ENCODE measurements around the gene JAZF1.

The JAZF1 gene

DNA sequence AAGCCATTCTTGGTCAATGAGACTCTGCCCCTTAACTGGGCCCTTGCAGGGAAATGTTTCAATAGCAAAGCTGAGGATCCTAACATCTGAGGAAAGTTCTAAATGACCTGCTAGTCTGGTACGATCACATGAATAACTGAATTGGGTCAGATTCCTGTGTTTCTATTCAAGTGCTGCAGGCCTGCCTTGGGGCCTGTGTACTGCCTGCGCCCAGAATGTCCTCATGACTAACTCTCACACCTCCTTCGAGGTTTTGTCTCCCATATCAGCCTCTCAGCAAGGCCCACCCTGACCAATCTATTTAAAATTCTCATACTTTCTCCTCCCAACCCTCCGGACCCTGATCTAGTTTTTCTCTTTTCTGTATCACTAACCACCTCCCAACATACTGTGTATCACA lies 4.4 kb downstream of the JAZF1 start:
- H3K4me1 ChIP-seq (ENCODE audit: low read length), result peaks cover 4% of the 10 kb centered on the region
- H3K9ac ChIP-seq (ENCODE audit: low read length), result no peak overlapping the region
- H3K79me2 ChIP-seq (ENCODE audit: low read length), result no peaks in the 10 kb centered on the region
- H3K36me3 ChIP-seq (replicated peaks; ENCODE audit: insufficient read depth, low read length), result no peaks in the 10 kb centered on the region
- H4K20me1 ChIP-seq (ENCODE audit: insufficient read depth, low read length), result no peaks in the 10 kb centered on the region; the same call in 1 of the 2 replicates
- 0 out of 2 replicates have a peak, but pooled peaks cover 9% of the 10 kb centered on the region for H3F3A ChIP-seq (ENCODE audit: insufficient read depth, low read length)
- H3K27me3 ChIP-seq (replicated peaks; ENCODE audit: insufficient read depth, low read length), result no peaks in the 10 kb centered on the region
- H3K4me2 ChIP-seq (ENCODE audit: low read depth, low read length), result no peak overlapping the region
- H3K9me3 ChIP-seq (replicated peaks; ENCODE audit: insufficient read depth, low read length), result no peaks in the 10 kb centered on the region
- H3K4me3 ChIP-seq (ENCODE audit: low read length), result no peak overlapping the region
- no peak for DNase-seq
- no peak overlapping the region for H2AFZ ChIP-seq (ENCODE audit: low read length)
- H3K27ac ChIP-seq (ENCODE audit: low read length), result no peak overlapping the region
- TF ChIP-seq EZH2phosphoT487 (IDR thresholded peaks at IDR 0.05; ENCODE audit: low read length) (no peak), EZH2 (optimal IDR thresholded peaks at IDR 0.05; ENCODE audit: low read depth, low read length) (no peak)
- TF ChIP-seq, protein P1, sequence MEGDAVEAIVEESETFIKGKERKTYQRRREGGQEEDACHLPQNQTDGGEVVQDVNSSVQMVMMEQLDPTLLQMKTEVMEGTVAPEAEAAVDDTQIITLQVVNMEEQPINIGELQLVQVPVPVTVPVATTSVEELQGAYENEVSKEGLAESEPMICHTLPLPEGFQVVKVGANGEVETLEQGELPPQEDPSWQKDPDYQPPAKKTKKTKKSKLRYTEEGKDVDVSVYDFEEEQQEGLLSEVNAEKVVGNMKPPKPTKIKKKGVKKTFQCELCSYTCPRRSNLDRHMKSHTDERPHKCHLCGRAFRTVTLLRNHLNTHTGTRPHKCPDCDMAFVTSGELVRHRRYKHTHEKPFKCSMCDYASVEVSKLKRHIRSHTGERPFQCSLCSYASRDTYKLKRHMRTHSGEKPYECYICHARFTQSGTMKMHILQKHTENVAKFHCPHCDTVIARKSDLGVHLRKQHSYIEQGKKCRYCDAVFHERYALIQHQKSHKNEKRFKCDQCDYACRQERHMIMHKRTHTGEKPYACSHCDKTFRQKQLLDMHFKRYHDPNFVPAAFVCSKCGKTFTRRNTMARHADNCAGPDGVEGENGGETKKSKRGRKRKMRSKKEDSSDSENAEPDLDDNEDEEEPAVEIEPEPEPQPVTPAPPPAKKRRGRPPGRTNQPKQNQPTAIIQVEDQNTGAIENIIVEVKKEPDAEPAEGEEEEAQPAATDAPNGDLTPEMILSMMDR (IDR thresholded peaks at IDR 0.05; ENCODE audit: low read length), result no peak
- H3K9me2 ChIP-seq (replicated peaks; ENCODE audit: insufficient read depth, low read length), result no peaks in the 10 kb centered on the region

DNA sequence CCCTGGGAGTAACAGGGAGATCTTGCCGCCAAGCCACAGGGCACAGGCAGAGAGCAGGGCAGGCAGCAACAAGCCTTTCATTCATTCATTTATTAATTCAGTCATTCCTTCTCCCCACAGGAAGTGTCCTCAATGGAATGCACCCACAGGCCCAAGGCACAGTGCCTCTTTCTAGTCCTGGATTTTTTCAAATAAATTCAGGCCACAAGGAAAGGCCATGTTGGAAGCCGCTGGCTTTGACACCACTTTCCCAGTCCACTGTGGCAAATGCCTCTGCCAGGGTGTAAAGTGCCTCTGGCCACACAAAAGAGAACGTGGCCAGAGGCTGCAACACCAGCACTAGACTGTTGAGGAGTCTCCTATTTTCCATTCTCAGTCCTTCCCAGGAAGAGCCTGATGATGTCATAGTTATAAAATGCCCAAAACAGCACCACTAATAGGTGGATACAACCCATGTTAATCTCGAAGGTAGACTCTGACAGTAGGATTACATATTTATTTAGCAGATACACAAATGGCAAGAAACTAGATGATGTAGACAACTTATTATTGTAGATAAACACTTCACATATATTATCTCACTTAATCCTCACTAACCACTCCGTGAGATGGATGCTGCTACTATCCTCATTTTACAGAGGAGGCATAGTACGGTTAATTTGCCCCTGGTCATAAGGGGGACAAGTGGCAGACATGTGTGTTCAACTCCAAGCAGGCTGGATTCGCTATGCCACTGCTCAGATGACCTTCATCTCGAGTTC lies 5.5 kb downstream of the JAZF1 start:
- Histone ChIP-seq H3F3A (ENCODE audit: insufficient read depth, low read length) (0 out of 2 replicates have a peak, but pooled peaks cover 9% of the 10 kb centered on the region), H3K27me3 (replicated peaks; ENCODE audit: insufficient read depth, low read length) (no peaks in the 10 kb centered on the region), H3K9me2 (replicated peaks; ENCODE audit: insufficient read depth, low read length) (no peaks in the 10 kb centered on the region), H4K20me1 (ENCODE audit: insufficient read depth, low read length) (no peaks in the 10 kb centered on the region; the same call in 1 of the 2 replicates), H3K36me3 (replicated peaks; ENCODE audit: insufficient read depth, low read length) (no peaks in the 10 kb centered on the region), H3K9ac (ENCODE audit: low read length) (no peak overlapping the region), H3K27ac (ENCODE audit: low read length) (no peak overlapping the region), H3K4me2 (ENCODE audit: low read depth, low read length) (no peak overlapping the region), H3K4me3 (ENCODE audit: low read length) (no peak overlapping the region), H2AFZ (ENCODE audit: low read length) (no peak overlapping the region), H3K79me2 (ENCODE audit: low read length) (no peaks in the 10 kb centered on the region), H3K9me3 (replicated peaks; ENCODE audit: insufficient read depth, low read length) (no peaks in the 10 kb centered on the region), H3K4me1 (ENCODE audit: low read length) (no peaks in the 10 kb centered on the region)
- TF ChIP-seq, protein P1 (IDR thresholded peaks at IDR 0.05; ENCODE audit: low read length), result no peak
- TF ChIP-seq EZH2phosphoT487 (IDR thresholded peaks at IDR 0.05; ENCODE audit: low read length) (no peak), EZH2 (optimal IDR thresholded peaks at IDR 0.05; ENCODE audit: low read depth, low read length) (no peak)
- no peak for DNase-seq

DNA sequence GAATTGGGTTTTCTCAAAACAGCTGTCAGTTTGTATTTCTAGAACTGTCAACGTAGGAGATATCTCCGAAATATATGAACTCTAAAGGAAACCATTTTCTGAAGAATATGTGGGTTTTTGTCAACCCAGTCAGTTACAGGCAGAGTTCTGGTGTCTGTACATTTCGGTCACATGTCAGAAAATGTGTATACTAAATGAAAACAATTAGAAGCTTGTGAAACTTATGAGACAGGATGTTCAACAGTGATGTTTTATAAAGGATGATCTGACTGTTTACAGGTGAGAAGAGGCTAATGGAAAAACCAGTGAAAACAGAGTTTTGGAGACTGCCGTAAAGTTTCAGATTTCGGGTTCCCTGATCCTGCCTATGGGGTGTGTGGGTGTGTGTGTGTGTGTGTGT lies 6.2 kb downstream of the JAZF1 start:
- Histone ChIP-seq H3K27ac (ENCODE audit: low read length) (no peak overlapping the region), H3K9me2 (replicated peaks; ENCODE audit: insufficient read depth, low read length) (no peaks in the 10 kb centered on the region), H3K79me2 (ENCODE audit: low read length) (no peaks in the 10 kb centered on the region), H3K36me3 (replicated peaks; ENCODE audit: insufficient read depth, low read length) (no peaks in the 10 kb centered on the region), H3F3A (ENCODE audit: insufficient read depth, low read length) (0 out of 2 replicates have a peak, but pooled peaks cover 9% of the 10 kb centered on the region), H3K4me1 (ENCODE audit: low read length) (no peaks in the 10 kb centered on the region), H3K9me3 (replicated peaks; ENCODE audit: insufficient read depth, low read length) (no peaks in the 10 kb centered on the region), H3K9ac (ENCODE audit: low read length) (no peak overlapping the region), H4K20me1 (ENCODE audit: insufficient read depth, low read length) (no peaks in the 10 kb centered on the region; the same call in 1 of the 2 replicates), H3K4me2 (ENCODE audit: low read depth, low read length) (no peak overlapping the region), H3K4me3 (ENCODE audit: low read length) (no peak overlapping the region), H3K27me3 (replicated peaks; ENCODE audit: insufficient read depth, low read length) (no peaks in the 10 kb centered on the region), H2AFZ (ENCODE audit: low read length) (no peak overlapping the region)
- DNase-seq, result no peak
- TF ChIP-seq EZH2 (optimal IDR thresholded peaks at IDR 0.05; ENCODE audit: low read depth, low read length) (no peak), EZH2phosphoT487 (IDR thresholded peaks at IDR 0.05; ENCODE audit: low read length) (no peak)
- TF ChIP-seq, protein P1 (IDR thresholded peaks at IDR 0.05; ENCODE audit: low read length), result no peak

Measured in MM.1S (cell line).